DMS153 (cell line): ENCODE data around the gene NDEL1.
"Not testable (repeated sequence)": the region's sequence is repeated elsewhere in the genome, so short reads cannot be mapped to it uniquely, and the experiment has no call there.

ENCODE experiments used
- DNase-seq: peaks from one replicate; lab custom pipeline; 2025; lab: John Stamatoyannopoulos, UW

The NDEL1 gene

GRCh38 chr17:8435245-8436168 lies at the start of gene NDEL1:
Gene NDEL1, plus strand, starts transcription at chr17:8435884. Its CDS starts 8,388 bp downstream, at chr17:8444272.
- DNase-seq: peak; percentile 83

DNA sequence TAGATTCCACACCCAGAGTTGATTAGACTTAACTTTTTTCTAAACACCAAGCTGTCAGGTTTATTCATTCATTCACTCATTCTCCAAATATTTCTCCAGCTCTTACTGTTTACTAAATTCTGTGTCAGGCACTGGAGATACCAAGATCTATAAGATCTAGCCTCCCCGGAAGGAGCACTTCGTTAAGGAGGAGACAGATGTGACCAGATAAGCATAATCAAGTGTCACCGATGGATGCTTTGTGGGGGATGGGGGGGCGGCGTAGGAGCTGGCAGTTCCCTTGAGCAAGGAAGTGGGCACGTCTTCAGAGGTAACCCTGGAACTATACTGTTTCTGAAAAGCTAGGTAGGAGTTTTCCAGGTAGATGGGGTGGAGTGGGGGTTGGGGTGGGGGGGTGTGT lies 48.8 kb upstream of the NDEL1 start:
- DNase-seq: no peak

DNA sequence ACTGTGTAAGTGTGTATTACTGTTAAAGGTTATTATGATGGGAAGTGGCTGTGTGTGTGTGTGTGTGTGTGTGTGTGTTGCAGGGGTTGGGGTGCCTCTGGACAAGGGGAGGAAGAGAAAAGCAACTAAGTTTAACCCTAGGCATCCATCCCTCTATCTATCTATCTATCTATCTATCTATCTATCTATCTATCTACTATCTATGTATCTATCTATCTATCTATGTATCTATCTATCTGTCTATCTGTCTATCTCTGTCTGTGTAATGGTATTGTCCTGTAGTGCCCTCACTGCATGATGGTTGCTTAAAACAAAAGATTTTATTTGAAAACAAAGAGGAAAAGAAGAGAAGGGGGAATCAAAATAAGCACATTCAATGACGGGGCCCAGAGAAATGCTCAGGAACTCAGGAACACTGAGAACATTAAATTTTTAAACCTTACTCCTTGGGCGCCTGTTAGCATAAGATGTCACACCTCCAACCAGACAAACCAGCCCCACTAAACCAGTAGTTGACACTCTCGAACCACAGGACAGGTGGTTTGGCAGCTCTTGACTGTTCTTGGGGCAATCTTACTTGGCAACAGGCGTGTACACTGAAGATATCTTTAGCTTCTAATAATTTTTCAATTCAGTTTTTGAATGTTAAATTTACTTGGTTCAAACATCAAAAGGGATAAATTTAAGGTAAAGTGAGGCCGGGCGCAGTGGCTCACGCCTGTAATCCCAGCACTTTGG lies 47.6 kb upstream of the NDEL1 start:
- no peak for DNase-seq

GRCh38 chr17:8391711-8392110 lies 44.0 kb upstream of the NDEL1 start:
- no peak for DNase-seq

- DNase-seq: no peak
These were observed 43.4 kb upstream of the NDEL1 start for GRCh38 chr17:8392274-8392673.

DNA sequence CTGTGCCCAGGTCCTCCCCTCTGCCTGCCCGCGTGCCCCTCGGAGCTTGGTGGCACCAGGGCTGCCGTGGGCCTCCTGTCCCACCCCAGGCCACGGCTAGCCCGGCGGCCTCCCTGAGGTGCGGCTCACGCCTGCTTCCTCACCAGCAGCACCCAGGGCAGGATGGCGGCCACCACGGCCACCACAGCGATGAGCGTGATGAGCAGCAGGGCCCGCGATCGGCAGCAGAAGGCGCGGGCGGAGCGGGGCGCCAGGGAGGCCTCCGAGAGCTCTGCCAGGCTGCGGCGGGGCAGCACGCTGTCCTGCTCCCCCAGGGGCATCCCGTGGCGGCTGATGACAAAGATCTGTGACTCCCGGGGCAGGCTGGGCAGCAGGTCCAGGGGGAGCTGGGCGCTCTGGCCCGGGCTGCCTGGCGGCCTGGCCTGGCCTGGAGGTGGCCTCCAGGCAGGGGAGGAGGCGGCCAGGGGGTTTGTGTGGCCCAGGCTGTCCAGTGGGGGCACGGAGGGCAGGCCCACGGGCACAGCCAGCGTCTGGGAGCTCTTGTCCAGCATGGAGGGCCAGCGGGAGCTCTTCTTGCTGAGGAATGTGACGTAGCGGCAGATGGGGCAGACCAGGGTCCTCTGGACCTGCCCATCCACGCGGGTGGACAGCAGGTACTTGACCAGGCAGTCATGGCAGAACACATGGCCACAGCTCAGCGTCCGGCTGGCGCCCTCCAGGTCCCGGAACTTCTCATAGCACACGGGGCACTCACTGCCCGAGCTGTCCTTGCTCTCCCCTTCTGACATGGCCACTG lies 42.8 kb upstream of the NDEL1 start:
- DNase-seq: no peak

DNA sequence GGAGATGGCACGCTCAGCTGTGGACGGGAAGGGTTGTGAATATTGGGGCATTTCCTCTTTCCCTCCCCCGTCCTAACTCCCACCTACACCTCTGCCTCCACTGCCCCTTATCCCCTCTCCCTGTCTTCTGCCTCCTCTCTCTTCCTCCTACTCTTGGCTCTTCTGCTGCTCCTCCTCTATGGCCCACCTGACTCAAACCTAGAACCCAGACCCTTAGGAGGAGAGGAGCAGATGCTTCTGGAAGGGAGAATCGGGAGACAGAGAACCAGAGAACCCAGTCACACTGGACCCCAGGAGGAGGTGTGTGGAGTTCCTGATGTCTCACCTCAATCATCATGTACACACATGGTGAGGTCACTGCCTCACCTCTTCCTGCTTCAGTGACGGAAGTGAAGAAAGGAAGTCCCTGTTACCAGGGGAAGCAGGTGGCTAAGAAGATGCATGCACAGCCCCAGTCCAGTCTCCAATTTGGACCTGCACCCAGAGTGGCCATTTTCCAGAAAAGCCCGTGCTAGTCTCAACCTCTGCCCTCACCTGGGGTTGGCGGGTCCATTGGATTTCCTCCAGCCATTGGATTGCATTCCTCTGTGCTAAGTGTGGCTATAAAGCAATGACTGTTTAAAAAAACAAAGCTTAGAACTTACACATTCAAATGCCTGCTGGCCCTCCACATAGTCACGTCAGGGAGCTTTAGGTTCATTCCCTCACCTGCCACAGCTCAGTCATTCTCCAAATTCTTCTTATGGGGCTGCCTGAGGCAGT lies 42.0 kb upstream of the NDEL1 start:
- no peak for DNase-seq

DNA sequence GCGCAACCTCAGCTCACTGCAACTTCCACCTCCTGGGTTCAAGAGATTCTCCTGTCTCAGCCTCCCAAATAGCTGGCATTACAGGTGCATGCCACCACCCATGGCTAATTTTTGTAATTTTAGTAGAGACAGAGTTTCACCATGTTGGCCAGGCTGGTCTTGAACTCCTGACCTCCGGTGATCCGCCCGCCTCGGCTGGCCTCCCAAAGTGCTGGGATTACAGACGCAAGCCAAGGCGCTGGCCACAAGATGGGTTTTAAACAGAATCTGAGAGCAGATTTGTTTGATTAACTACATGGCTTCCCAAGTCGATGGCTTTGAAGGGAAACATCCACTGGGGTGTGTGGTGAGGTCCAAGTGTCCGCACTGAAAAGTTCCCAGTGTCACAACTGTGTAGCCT lies 41.2 kb upstream of the NDEL1 start:
- not testable (repeated sequence) for DNase-seq

DNA sequence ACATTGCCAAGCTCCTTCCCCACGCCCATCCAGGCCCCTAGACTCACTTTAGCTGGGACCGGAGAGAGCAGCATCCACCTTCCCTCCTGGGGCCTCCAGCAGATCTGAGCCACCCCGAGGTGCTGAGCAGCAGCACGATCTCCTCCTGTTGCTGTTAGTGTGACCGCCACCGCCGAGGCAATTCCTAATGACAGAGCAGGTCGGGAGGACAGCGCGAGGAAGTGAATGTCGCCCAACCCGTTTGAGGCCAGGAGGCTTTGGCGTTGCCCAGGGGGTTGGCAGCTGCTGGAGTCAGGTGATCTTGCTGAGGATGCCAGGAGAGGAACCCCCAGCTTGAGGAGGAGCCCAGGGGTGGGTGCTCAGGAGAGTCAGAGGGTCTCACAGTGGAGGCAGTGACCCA lies 38.0 kb upstream of the NDEL1 start, which contains the start of gene RNF222:
RNF222 (minus strand) TSS at position 192 of the 400 bp plus-strand sequence. CDS start 4,366 bp downstream, outside the sequence.
- DNase-seq: no peak

DNA sequence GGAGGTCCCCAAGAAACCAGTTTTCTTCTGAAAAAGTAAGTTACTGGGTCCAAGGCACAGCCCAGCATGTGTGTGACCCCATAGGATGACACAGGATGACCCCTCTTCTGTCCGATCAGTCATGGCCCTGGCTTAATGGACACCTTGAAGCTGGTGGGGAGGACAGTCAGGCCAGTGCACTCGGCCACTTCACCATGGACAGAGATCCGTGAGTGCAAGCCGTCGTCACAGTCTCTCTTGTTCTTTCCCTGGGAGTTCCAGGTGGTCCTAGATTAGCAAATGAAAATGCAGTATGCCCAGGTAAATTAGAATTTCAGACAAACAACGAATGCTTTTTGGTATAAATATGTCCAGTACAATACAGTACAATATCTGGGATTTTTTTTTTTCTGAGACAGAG lies 36.7 kb upstream of the NDEL1 start:
- DNase-seq: no peak

DNA sequence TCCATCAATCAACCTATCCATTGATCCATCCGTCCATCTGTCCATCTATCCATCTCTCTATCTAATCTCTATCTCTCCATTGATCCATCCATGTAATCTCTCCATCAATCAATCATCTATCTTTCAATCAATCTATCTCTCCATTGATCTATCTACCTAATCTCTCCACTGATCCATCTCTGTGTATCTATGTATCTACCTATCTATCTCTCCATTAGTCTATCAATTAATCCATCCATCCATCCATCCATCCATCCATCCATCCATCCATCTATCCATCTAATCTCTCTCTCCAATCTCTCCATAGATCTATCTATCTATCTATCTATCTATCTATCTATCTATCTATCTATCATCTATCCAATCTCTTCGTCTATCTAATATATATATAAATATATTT lies 34.6 kb upstream of the NDEL1 start:
- DNase-seq: no peak

- no peak for DNase-seq
These were observed 32.7 kb upstream of the NDEL1 start for GRCh38 chr17:8402921-8403536.

DNA sequence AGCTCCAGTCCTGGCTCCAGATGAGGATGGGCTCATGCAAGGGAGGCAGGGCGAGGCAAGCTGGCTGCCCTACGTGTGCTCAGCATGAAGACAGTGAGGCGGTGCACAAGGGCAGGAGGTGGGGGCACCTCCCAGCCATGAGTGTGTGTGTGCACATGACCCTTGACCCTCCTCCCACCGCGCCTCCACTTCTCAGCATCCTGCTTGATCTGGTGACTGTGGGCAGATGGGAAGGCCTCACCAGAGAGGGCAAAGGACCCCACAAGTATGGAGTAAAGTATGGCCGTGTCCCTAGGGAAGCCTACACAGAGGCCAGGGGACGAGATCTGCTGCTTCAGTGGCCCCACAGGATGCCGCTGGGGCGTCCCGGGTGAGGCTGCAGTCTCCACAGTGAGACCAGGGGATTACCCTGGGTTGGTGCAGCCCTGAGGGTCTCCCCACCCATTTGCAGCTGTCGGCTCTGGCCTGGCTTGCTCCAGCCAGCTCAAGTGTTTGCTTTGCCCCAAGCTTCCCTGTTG lies 30.1 kb upstream of the NDEL1 start:
- no peak for DNase-seq

- DNase-seq: no peak
These were observed 29.5 kb upstream of the NDEL1 start for GRCh38 chr17:8406174-8406573.

- no peak for DNase-seq
These were observed 27.3 kb upstream of the NDEL1 start for GRCh38 chr17:8408371-8408770.

GRCh38 chr17:8409966-8410882 lies 25.5 kb upstream of the NDEL1 start:
- DNase-seq: peak; percentile 42

GRCh38 chr17:8410883-8411238 lies 24.8 kb upstream of the NDEL1 start:
- no peak for DNase-seq

DNA sequence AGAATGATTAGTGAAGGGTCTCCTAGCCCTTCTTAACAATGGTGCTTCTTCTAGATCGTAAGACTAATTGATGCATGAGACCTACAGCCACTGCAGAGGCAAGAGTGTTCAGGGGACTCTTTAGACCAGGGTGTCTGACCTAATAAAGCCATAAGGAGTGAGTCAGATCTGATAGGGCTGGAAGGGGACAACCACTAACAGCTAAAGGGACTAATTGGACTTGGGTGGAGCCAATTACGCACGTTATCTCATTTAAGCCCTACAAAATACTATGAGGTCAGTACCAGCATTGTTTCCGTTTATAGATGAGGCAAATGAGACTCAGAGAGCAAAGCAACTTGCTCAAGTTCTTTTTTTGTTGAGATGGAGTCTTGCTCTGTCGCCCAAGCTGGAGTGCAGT lies 23.6 kb upstream of the NDEL1 start:
- no peak for DNase-seq

- no peak for DNase-seq
These were observed 22.4 kb upstream of the NDEL1 start for GRCh38 chr17:8413328-8413727.

- no peak for DNase-seq
These were observed 21.7 kb upstream of the NDEL1 start for GRCh38 chr17:8413938-8414337.
